CD14-positive monocyte (primary cell): ENCODE measurements around the gene PSMG3. TPM values are rescaled to one million over a fixed set of nuclear protein-coding genes. Genes with fewer than 3 reads are reported as not detected.
"Not testable (repeated sequence)": the region's sequence is repeated elsewhere in the genome, so short reads cannot be mapped to it uniquely, and the experiment has no call there.

ENCODE experiments used
- DNase-seq, 3 donors: peaks; one replicate each; pipeline ENCODE4 v3.0.0-alpha.2; 2011 to 2022
- H2AFZ ChIP-seq: 2 replicates; pipeline ENCODE4 v1.6.0; 2012; ENCODE audit warnings: mild to moderate bottlenecking, low read depth, low read length, inconsistent platforms; ENCODE audit not compliant: insufficient read depth, poor library complexity, severe bottlenecking
- H3K27ac ChIP-seq, 2 donors: 1 replicate in 1 of 2; 2 replicates in 1 of 2; pipeline ENCODE4 v1.5.1; 2012 to 2013; ENCODE audit warnings: low read length in 2 of 2, control low read depth in 1 of 2, inconsistent platforms in 1 of 2, low read depth in 1 of 2, mild to moderate bottlenecking in 1 of 2
- H3K27me3 ChIP-seq, 2 donors: one replicate each; pipeline versions ENCODE4 v1.6.0 to v1.6.1; 2011 to 2013; ENCODE audit warnings: low read length in 2 of 2; ENCODE audit not compliant: control insufficient read depth in 2 of 2, insufficient read depth in 2 of 2
- H3K36me3 ChIP-seq, 2 donors: replicated peaks in 1 of 2; 1 replicate in 1 of 2; 2 replicates in 1 of 2; pipeline versions ENCODE4 v1.5.1 to v1.6.1; 2012 to 2013; ENCODE audit warnings: low read length in 2 of 2, control low read depth in 1 of 2, inconsistent platforms in 1 of 2, mild to moderate bottlenecking in 1 of 2; ENCODE audit not compliant: insufficient read depth in 2 of 2, control insufficient read depth in 1 of 2
- H3K4me1 ChIP-seq, 2 donors: 1 replicate in 1 of 2; 2 replicates in 1 of 2; pipeline versions ENCODE4 v1.5.1 to v1.6.1; 2012 to 2013; ENCODE audit warnings: low read length in 2 of 2, control low read depth in 1 of 2, inconsistent platforms in 1 of 2, mild to moderate bottlenecking in 1 of 2, moderate library complexity in 1 of 2; ENCODE audit not compliant: insufficient read depth in 2 of 2, control insufficient read depth in 1 of 2
- H3K4me2 ChIP-seq: replicated peaks from 2 replicates; pipeline ENCODE3; 2012; ENCODE audit warnings: low read length, moderate library complexity, mild to moderate bottlenecking; ENCODE audit not compliant: poor library complexity, severe bottlenecking; ENCODE audit errors: extremely low read depth
- H3K4me3 ChIP-seq, 3 experiments: fragments of 200-600 bp in 1 of 3; sonication (generic) in 1 of 3; replicated peaks in 1 of 3; 1 replicate in 2 of 3; 2 replicates in 1 of 3; pipeline ENCODE4 v1.5.1; 2011 to 2013; ENCODE audit warnings: low read length in 3 of 3, mild to moderate bottlenecking in 3 of 3, control low read depth in 2 of 3, low read depth in 2 of 3, inconsistent platforms in 1 of 3, moderate library complexity in 1 of 3
- H3K79me2 ChIP-seq: 2 replicates; pipeline ENCODE4 v1.6.0; 2012; ENCODE audit warnings: mild to moderate bottlenecking, control low read depth, inconsistent platforms, low read length, moderate library complexity; ENCODE audit not compliant: insufficient read depth
- H3K9ac ChIP-seq: 2 replicates; pipeline ENCODE4 v1.6.0; 2017; ENCODE audit warnings: low read length, mild to moderate bottlenecking; ENCODE audit not compliant: insufficient read depth, poor library complexity, severe bottlenecking
- H3K9me3 ChIP-seq, 2 donors: replicated peaks in 1 of 2; 1 replicate in 1 of 2; 2 replicates in 1 of 2; pipeline versions ENCODE4 v1.5.1 to v1.6.1; 2012 to 2013; ENCODE audit warnings: low read length in 2 of 2, control low read depth in 1 of 2; ENCODE audit not compliant: control insufficient read depth in 1 of 2, insufficient read depth in 1 of 2
- H4K20me1 ChIP-seq: 2 replicates; pipeline ENCODE4 v1.6.0; 2012; ENCODE audit warnings: mild to moderate bottlenecking, low read length, control low read depth, moderate library complexity; ENCODE audit not compliant: insufficient read depth
- H3K27ac Mint-ChIP-seq, 7 donors: one replicate each; pipeline ENCODE4 v1.8.0; 2020; ENCODE audit warnings: mild to moderate bottlenecking in 7 of 7, mixed read lengths in 7 of 7, moderate library complexity in 6 of 7, inconsistent platforms in 2 of 7
- H3K27me3 Mint-ChIP-seq, 3 donors: one replicate each; pipeline ENCODE4 v1.8.0; 2021 to 2022; ENCODE audit warnings: low read depth in 3 of 3, mild to moderate bottlenecking in 3 of 3, mixed read lengths in 3 of 3, moderate library complexity in 3 of 3, inconsistent platforms in 1 of 3
- H3K36me3 Mint-ChIP-seq, 2 donors: one replicate each; pipeline ENCODE4 v1.8.0; 2020; ENCODE audit warnings: mixed read lengths in 2 of 2, inconsistent platforms in 1 of 2, mild to moderate bottlenecking in 1 of 2
- H3K4me1 Mint-ChIP-seq: one replicate; pipeline ENCODE4 v1.8.0; 2020; ENCODE audit warnings: mild to moderate bottlenecking, mixed read lengths
- H3K4me3 Mint-ChIP-seq, 2 donors: one replicate each; pipeline ENCODE4 v1.8.0; 2020; ENCODE audit warnings: mild to moderate bottlenecking in 2 of 2, mixed read lengths in 2 of 2, moderate library complexity in 1 of 2
- H3K9me3 Mint-ChIP-seq, 7 donors: one replicate each; pipeline ENCODE4 v1.8.0; 2020 to 2022; ENCODE audit warnings: mixed read lengths in 7 of 7, mild to moderate bottlenecking in 6 of 7, moderate library complexity in 6 of 7, inconsistent platforms in 2 of 7
- WGBS: methylation state at CpG from one replicate; pipeline ENCODE4 v1.1.5; 2013; ENCODE audit warnings: missing lambda C conversion rate; ENCODE audit not compliant: insufficient coverage; 5-methylcytosine and 5-hydroxymethylcytosine counted together
- intact Hi-C, 2 donors: fragments of 100-400 bp; cut with micrococcal nuclease; formaldehyde crosslinking; loops; one replicate each; pipeline versions ENCODE4 v1.15.0 to v1.15.1; 2023
- polyA plus RNA-seq, 3 donors: library from polyadenylated mRNA; depleted of rRNA in 1 of 3; unstranded in 2 of 3; stranded (reverse) in 1 of 3; fragments of 300-500 nt in 2 of 3; fragments of >200 nt in 1 of 3; fragmentation: Illumina TruSeq in 2 of 3; gene quantifications; 1 replicate in 2 of 3; 2 replicates in 1 of 3; pipeline ENCODE4 v1.2.3, GENCODE V29; 2012 to 2021
- TF ChIP-seq, protein P1 (sequence below): fragments of 200-600 bp; IDR thresholded peaks from one replicate; pipeline ENCODE4 v1.8.0; 2022; ENCODE audit warnings: antibody characterized with exemption, mild to moderate bottlenecking

Gene PSMG3
- polyA plus RNA-seq, 3 donors, result 32.6 to 38.8 (median 34.5) TPM

GRCh38 chr7:1585142-1585981 is 15.5 kb upstream of the PSMG3 start:
- H3K4me3 Mint-ChIP-seq, result no peak overlapping the region
- H3K9me3 ChIP-seq, result peaks cover 6 to 10% of the 10 kb centered on the region in 2 donors
- no peaks in the 10 kb centered on the region for H3K79me2 ChIP-seq
- H3K36me3 Mint-ChIP-seq, result no peaks in the 10 kb centered on the region
- H3K36me3 ChIP-seq, result no peaks in the 10 kb centered on the region
- no peaks in the 10 kb centered on the region for H4K20me1 ChIP-seq
- no peak overlapping the region for H3K27ac Mint-ChIP-seq
- H3K4me1 Mint-ChIP-seq, result no peaks in the 10 kb centered on the region
- H3K9ac ChIP-seq, result no peak overlapping the region
- H3K27me3 Mint-ChIP-seq, result peaks cover 5 to 10% (median 8%) of the 10 kb centered on the region in 3 donors
- no peak overlapping the region for H3K4me2 ChIP-seq
- H3K4me1 ChIP-seq, result no peaks in the 10 kb centered on the region
- no peak overlapping the region for H3K4me3 ChIP-seq
- TF ChIP-seq, protein P1, sequence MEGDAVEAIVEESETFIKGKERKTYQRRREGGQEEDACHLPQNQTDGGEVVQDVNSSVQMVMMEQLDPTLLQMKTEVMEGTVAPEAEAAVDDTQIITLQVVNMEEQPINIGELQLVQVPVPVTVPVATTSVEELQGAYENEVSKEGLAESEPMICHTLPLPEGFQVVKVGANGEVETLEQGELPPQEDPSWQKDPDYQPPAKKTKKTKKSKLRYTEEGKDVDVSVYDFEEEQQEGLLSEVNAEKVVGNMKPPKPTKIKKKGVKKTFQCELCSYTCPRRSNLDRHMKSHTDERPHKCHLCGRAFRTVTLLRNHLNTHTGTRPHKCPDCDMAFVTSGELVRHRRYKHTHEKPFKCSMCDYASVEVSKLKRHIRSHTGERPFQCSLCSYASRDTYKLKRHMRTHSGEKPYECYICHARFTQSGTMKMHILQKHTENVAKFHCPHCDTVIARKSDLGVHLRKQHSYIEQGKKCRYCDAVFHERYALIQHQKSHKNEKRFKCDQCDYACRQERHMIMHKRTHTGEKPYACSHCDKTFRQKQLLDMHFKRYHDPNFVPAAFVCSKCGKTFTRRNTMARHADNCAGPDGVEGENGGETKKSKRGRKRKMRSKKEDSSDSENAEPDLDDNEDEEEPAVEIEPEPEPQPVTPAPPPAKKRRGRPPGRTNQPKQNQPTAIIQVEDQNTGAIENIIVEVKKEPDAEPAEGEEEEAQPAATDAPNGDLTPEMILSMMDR, result no peak
- DNase-seq, result no peak
- H2AFZ ChIP-seq, result no peak overlapping the region
- peaks cover 6 to 15% (median 10%) of the 10 kb centered on the region in 7 donors for H3K9me3 Mint-ChIP-seq
- no peaks in the 10 kb centered on the region for H3K27me3 ChIP-seq
- intact Hi-C loops, result no loop called here
- no peak overlapping the region for H3K27ac ChIP-seq
- 93% methylated on average over 36 of the region's 37 CpGs for WGBS

- H3K4me3 Mint-ChIP-seq, result no peak overlapping the region
- H4K20me1 ChIP-seq, result no peaks in the 10 kb centered on the region
Measured at GRCh38 chr7:1584700-1585099, 14.9 kb upstream of the PSMG3 start.

GRCh38 chr7:1583241-1583930 is 13.6 kb upstream of the PSMG3 start:
- H3K9me3 Mint-ChIP-seq, H2AFZ ChIP-seq, H3K27me3 ChIP-seq, H3K27ac ChIP-seq, H4K20me1 ChIP-seq, H3K9ac ChIP-seq, H3K36me3 Mint-ChIP-seq, H3K79me2 ChIP-seq, DNase-seq, H3K36me3 ChIP-seq, H3K27me3 Mint-ChIP-seq, H3K4me3 ChIP-seq, H3K27ac Mint-ChIP-seq, H3K4me3 Mint-ChIP-seq, intact Hi-C loops, H3K9me3 ChIP-seq, H3K4me2 ChIP-seq: not testable (repeated sequence)
- H3K4me1 Mint-ChIP-seq, result peaks cover 12% of the 10 kb centered on the region
- peaks cover 9 to 11% of the 10 kb centered on the region in 2 donors for H3K4me1 ChIP-seq
- 95% methylated on average over 11 of the region's 19 CpGs for WGBS

More at GRCh38 chr7:1584700-1585099, 14.9 kb upstream of the PSMG3 start:
- peaks cover 0 to 6% (median 5%) of the 10 kb centered on the region in 3 donors for H3K27me3 Mint-ChIP-seq
- Histone ChIP-seq H3K36me3 (no peaks in the 10 kb centered on the region), H3K27ac (no peak overlapping the region), H2AFZ (no peak overlapping the region), H3K9me3 (peaks cover 6 to 10% of the 10 kb centered on the region in 2 donors), H3K4me3 (no peak overlapping the region), H3K4me2 (no peak overlapping the region), H3K9ac (no peak overlapping the region), H3K79me2 (no peaks in the 10 kb centered on the region), H3K4me1 (no peaks in the 10 kb centered on the region), H3K27me3 (no peaks in the 10 kb centered on the region)
- H3K9me3 Mint-ChIP-seq, result peaks cover 6 to 15% (median 10%) of the 10 kb centered on the region in 7 donors
- 92% methylated on average over 18 of the region's 18 CpGs for WGBS
- no peaks in the 10 kb centered on the region for H3K36me3 Mint-ChIP-seq
- TF ChIP-seq, protein P1, result no peak
- DNase-seq, result no peak
- no peak overlapping the region for H3K27ac Mint-ChIP-seq
- peaks cover 2% of the 10 kb centered on the region for H3K4me1 Mint-ChIP-seq
- intact Hi-C loops, result no loop called here
